Activated T-cell treated with anti-CD3 and anti-CD28 coated beads, Interleukin-2, amount 50 U/mL, for 1 hour (primary cell): ENCODE results near the gene SFRP5.

Source experiments
- DNase-seq: peaks from one replicate; pipeline ENCODE4 v3.0.0-alpha.2; 2020

Gene SFRP5

DNA sequence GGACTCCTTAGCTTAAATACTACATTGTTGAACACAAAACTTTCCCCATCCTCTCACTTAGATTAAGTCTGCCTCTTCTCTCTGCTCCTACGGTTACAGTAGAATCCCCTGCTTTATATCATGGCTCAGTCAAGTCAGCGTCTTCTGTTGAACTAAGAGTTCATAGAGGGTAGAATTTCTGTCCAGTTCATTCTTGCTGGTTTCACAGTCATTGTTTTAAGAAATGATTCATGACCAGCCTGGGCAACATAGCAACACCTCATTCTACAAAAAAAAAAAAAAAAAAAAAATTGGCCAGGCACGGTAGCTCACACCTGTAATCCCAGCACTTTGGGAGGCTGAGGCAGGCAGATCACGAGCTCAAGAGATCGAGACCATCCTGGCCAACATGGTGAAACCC lies 38.5 kb downstream of the SFRP5 start:
- no peak for DNase-seq

DNA sequence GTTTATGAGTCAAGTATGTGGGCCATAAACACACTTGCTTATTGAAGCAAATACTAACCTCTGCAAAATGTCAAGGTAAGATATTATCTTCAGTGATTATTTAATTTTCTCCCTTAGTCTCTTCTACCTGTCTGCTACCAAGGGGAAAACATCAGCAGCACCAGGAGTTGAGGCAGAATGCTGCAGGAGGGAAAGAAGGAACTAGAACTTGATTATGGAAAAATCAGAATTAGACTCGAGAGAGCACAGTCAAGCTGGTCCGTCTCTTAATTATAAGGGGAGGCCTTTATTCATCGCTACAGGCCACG lies 39.8 kb downstream of the SFRP5 start:
- DNase-seq, result no peak

DNA sequence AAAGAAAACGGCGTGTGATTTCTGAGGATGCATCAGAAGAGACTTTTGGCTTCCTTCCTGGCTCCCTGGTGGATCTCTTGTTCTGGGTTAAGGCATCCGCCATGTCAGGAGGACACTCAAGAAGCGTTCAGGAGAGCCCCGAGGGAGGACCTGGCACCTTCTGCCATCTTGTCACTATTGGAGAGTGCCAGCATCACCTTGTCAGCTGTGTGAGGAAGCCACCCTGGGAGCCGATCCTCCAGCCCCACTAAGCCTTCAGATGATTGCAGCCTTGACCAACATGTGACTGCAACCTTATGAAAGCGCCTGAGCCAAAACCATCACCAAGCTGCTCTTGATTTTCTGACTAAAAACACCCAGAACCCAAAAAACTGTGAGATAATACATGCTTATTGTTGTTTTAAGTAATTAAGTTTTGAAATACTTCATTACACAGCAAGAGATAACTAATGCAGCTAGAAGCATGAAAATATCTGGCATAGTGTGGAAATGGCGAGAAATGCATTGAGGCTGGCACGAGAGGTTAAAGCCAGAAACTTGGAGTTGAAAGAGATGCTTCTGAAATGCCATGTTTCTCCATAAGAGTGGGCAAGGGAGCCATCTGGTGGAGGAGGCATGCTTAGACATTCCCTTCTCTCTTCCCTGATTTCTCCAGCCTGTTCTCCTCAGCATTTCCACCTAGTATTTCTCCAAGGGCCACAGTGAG lies 40.3 kb downstream of the SFRP5 start:
- peak; percentile 38 for DNase-seq

DNA sequence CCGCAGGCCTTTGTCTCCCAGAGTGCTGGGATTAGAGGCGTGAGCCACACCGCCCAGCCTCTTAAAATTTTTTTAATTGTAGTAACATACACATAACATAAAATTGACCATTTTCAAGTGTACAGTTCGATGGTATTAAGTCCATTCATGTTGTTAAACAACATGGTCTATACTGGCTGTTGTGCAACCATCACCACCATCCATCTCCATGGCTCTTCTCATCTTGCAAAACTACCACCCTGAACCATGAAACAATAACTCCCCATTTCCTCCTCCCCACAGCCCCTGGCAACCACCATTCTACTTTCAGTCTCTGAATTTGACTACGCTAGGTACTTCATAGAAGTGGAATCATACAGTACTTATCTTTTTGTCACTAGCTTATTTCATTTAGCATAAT lies 42.8 kb downstream of the SFRP5 start:
- DNase-seq, result no peak

DNA sequence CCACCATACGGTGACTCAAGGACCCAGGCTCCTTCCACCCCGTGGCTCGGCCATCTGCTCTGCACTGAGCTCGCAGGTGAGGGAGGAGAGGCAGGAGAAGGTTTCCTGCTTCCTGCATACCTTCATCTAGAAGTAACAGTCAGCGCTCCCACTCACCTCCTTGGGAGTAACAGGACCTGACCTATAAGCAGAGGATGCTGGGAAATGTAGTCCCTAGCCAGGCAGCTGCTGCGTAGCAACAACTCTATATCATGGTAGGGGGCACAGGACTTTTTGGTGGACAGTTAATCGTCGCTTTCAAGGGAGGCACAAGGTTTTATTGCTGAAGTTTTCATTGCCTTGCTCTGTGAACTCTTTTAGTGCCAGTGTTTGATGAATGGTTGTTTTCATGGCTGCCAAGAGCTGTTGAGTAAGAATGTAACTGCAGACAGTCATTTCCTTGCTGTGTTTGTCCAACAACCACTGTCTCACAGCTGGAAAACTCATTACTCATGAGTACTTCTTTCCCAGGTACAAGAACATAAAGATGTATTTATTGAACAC lies 45.1 kb downstream of the SFRP5 start:
- DNase-seq, result no peak

DNA sequence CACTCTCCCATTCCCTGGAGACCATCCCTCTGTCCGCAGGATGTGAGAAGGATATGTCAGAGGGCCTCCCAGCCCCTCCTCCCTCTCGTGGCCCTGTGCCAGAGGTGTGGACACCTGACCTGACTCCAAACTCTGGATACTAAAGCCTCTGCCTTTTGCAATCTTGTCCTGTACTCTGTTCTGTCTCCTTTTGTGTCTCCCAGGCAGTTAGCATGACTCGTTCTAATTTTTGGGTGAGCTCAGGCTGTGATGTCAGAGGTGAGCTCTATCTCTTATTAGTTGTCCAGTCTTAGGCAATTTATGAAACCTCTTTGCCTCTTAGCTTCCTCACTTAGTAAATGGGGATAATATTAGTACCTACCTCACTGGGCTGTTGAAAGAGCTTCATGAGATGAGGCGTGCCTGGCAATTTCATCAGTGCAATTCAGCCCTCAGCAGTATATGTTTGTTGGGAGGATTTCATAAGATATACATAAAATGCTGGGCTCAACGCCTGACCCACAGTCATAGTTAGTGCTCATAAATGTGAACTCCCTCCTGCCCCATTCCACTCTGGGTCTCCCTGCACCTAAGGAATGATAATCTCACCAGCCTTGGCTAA lies 47.4 kb downstream of the SFRP5 start:
- no peak for DNase-seq

DNA sequence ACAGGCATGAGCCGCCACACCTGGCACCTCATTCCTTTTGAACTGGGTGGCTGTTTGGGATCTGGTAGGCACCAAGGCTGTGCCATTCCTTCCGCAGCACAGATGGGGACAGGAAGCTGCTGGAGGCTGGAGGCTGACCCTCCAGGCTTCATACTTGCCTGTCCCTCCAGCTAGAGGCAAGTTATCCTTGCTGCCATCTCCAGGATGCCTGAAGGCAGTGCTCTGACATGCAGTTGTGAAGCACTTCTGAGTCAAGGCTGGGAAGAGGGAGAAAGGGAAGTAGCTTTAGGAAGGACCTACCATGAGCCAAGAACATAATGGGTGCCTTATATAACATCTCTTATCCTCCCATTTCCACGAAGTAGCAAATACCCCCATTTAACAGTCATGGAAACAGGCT lies 48.8 kb downstream of the SFRP5 start:
- DNase-seq, result no peak

DNA sequence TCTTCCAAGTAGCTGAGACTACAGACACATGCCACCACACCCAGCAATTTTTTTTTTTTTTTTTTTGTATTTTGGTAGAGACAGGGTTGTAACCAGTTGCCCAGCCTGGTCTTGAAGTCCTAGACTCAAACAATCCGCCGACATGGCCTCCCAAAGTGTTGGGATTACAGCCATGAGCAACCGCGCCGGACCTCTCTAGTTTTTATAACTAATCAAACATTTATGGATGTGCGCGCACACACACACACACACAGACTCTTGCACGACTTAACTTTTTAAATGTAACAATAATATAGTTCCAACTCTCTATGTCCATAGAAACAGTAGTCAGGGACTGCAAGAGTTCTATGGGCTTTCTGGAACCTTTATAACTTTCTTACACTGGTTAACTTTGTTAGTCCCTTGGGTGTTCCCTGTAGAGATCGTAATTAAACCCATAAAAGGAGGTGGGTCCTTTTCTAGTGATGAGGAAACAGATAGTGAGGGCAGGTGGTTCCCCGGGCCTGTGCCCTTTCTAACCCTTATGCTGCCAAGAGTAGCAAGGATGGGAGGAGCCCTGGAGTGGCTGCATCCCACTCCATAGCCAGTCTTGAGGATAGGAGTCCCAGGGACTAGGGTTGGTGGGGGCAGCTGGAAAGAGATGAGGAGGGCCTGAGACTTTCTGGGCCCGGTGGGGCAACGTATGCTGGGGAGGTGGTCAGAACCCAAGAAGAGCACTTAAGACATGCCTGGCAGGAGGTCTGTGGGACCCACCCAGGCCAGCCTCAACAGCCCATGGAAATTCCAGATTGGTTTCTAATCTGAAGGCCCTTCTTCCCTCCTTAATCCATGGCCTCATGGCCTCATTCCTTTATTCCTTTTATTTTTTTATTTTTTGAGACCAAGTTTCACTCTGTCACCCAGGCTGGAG lies 49.7 kb downstream of the SFRP5 start:
- DNase-seq, result no peak

DNA sequence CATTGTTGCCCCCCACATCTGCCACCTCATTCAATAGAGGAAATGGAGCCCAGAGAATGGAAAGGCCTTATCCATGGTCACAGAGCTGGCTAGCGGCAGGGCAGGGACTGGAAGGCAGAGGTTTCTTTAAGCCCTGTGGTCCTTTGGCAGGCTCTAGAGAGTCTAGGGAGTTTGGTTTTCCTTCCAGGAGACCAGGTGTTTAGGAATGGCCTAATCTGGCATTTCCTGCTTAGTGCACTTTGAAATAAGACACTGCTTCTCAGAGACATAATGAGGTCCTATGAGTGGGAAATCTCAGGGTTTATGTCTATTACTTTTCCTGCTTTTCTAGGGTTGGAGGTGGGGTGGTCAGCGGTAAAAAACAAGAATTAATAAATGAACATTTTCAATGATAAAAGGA lies 52.2 kb downstream of the SFRP5 start:
- no peak for DNase-seq

DNA sequence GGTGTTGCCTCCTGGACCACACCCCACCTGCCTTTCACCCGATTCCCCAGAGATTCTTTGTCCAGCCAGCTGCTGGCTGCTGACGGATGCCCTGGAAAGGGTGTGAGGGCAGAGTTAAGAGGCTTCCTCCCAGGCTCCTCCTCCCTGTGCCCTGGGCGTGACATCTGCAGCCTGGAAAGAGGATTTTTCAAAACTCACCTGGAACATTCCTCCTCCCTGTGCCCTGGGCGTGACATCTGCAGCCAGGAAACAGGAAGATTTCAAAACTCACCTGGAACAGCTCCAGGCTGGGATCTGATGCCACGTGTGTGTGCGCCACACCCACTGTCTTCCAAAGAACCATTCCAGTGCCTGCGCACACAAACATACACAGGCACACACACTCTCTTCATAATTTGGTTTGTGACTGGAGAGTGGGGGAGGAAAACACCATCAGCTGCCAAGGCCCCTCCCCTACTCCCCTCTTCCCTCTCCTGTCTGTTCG lies 53.1 kb downstream of the SFRP5 start:
- DNase-seq, result no peak

DNA sequence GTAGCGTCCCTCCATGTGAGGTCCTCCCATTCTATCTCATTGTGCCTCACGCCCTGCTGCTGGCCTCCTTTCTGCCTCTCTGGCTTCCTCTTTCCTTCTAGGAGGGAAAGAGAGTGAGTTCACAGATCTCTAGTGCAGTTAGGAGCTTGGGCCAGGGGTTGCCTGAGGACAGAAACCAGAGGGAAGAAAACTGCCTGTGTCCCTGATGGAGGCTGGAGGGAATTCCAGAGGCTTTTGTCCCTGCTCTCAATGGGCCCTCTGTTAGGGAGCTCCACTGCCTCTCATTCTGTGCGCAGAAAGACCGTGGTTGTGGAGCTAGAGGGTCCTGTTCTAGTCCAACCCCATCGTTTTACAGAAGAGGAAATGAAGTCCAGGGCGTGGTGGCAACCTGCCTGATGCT lies 53.6 kb downstream of the SFRP5 start:
- no peak for DNase-seq

DNA sequence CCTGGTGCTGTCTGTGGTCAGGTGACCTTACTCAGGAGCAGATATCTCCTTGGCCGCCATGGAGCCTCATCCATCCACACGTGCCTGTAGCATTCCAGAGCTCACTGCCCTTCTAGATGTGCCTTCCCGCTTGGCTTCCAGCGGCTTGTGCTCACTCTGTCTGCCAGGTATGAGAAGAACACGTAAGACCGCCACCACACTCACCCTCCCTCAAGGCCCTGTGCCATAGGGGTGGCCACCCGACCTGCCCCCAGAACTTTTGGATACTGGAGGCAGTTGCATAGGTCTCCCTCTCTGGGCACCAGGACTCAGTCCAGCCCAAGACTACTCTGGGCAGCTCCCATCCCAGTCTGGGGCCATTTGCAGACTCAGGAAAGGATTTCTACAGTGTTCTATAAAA lies 54.2 kb downstream of the SFRP5 start:
- no peak for DNase-seq
